PC-3 (cell line): ENCODE data around the gene LILRB2. TPM values are rescaled to one million over a fixed set of nuclear protein-coding genes. Genes with fewer than 3 reads are reported as not detected.

Experiments
- ATAC-seq: fragments of 200-7000 bp; cut with Tn5 transposase; 2 replicates; pipeline ENCODE4 v1.9.1; 2020; ENCODE audit warnings: mild to moderate bottlenecking, moderate library complexity
- BruUV-seq: library from RNA; stranded (reverse); fragments of 400-500 nt; replicated peaks from 2 replicates; lab custom pipeline; 2021; lab: Mats Ljungman, UMichigan
- CTCF ChIA-PET: fragments of 300-600 bp; sonication (Branson Sonifier 250); formaldehyde crosslinking; loops from one replicate; lab custom pipeline; 2022; ENCODE audit warnings: antibody characterized with exemption; lab: Charles Lee
- POLR2A ChIA-PET: fragments of 300-600 bp; sonication (Branson Sonifier 250); formaldehyde crosslinking; loops from one replicate; lab custom pipeline; 2022; ENCODE audit warnings: antibody characterized with exemption; ENCODE audit not compliant: unreplicated experiment; lab: Charles Lee
- DNase-seq: peaks from one replicate; pipeline ENCODE4 v3.0.0-alpha.2; 2015
- H2AFZ ChIP-seq: fragments of 300-600 bp; sonication (generic); 2 replicates; pipeline ENCODE4 v1.6.0; 2016; ENCODE audit warnings: antibody characterized with exemption, low read length
- H3F3A ChIP-seq: fragments of 300-600 bp; sonication (generic); one replicate; pipeline ENCODE4 v1.6.0; 2017; ENCODE audit warnings: antibody characterized with exemption, low read length, control low read depth, mild to moderate bottlenecking; ENCODE audit not compliant: unreplicated experiment
- H3K27ac ChIP-seq: fragments of 300-600 bp; sonication (generic); 2 replicates; pipeline ENCODE4 v1.5.1; 2016; ENCODE audit warnings: mild to moderate bottlenecking, low read length
- H3K27me3 ChIP-seq: fragments of 300-600 bp; sonication (generic); 2 replicates; pipeline ENCODE4 v1.6.1; 2016; ENCODE audit warnings: low read length, mixed read lengths
- H3K36me3 ChIP-seq: fragments of 300-600 bp; sonication (generic); 2 replicates; pipeline ENCODE4 v1.6.1; 2016; ENCODE audit warnings: low read depth, mixed run types, low read length, mixed read lengths
- H3K4me1 ChIP-seq: fragments of 300-600 bp; sonication (generic); 2 replicates; pipeline ENCODE4 v1.5.1; 2016; ENCODE audit warnings: low read length; ENCODE audit not compliant: insufficient read depth
- H3K4me2 ChIP-seq: fragments of 300-600 bp; sonication (generic); 2 replicates; pipeline ENCODE4 v1.6.0; 2016; ENCODE audit warnings: low read length
- H3K4me3 ChIP-seq: fragments of 300-600 bp; sonication (generic); 2 replicates; pipeline ENCODE4 v1.5.1; 2016; ENCODE audit warnings: mild to moderate bottlenecking, low read length, mixed read lengths
- H3K79me2 ChIP-seq: fragments of 300-600 bp; sonication (generic); 2 replicates; pipeline ENCODE4 v1.6.1; 2017; ENCODE audit warnings: low read length, mixed read lengths
- H3K9ac ChIP-seq: fragments of 300-600 bp; sonication (generic); 2 replicates; pipeline ENCODE4 v1.6.0; 2016; ENCODE audit warnings: mild to moderate bottlenecking, low read length
- H3K9me2 ChIP-seq: fragments of 300-600 bp; sonication (generic); replicated peaks from 2 replicates; pipeline ENCODE4 v1.6.1; 2016; ENCODE audit warnings: mixed run types, low read length, mixed read lengths
- H3K9me3 ChIP-seq: fragments of 300-600 bp; sonication (generic); 2 replicates; pipeline ENCODE4 v1.6.1; 2016; ENCODE audit warnings: low read length, mixed read lengths
- H4K20me1 ChIP-seq: fragments of 300-600 bp; sonication (generic); 2 replicates; pipeline ENCODE4 v1.6.1; 2016; ENCODE audit warnings: low read length, mixed read lengths
- CTCF ChIP-seq: fragments of 300-600 bp; sonication (generic); conservative IDR thresholded peaks from 2 replicates; pipeline ENCODE4 v1.5.1; 2017; ENCODE audit warnings: antibody characterized with exemption, low read depth, mild to moderate bottlenecking, low read length
- EZH2 ChIP-seq: fragments of 300-600 bp; sonication (generic); IDR thresholded peaks from one replicate; pipeline ENCODE4 v1.6.1; 2017; ENCODE audit warnings: antibody characterized with exemption, mild to moderate bottlenecking, low read length; ENCODE audit not compliant: unreplicated experiment
- EZH2phosphoT487 ChIP-seq: fragments of 300-600 bp; sonication (generic); IDR thresholded peaks from 2 replicates; pipeline ENCODE4 v1.6.1; 2018; ENCODE audit warnings: mild to moderate bottlenecking, antibody characterized with exemption, low read length, borderline replicate concordance
- intact Hi-C: fragments of 100-400 bp; cut with micrococcal nuclease; formaldehyde crosslinking; loops from 2 replicates; pipeline ENCODE4 v1.9.0; 2023
- total RNA-seq: library from RNA; depleted of rRNA; stranded (reverse); fragments of >200 nt; gene quantifications from 2 replicates; pipeline ENCODE4 v1.2.3, GENCODE V29; 2014

The LILRB2 gene
- total RNA-seq, 1 experiment from 2014 or later: not detected

DNA sequence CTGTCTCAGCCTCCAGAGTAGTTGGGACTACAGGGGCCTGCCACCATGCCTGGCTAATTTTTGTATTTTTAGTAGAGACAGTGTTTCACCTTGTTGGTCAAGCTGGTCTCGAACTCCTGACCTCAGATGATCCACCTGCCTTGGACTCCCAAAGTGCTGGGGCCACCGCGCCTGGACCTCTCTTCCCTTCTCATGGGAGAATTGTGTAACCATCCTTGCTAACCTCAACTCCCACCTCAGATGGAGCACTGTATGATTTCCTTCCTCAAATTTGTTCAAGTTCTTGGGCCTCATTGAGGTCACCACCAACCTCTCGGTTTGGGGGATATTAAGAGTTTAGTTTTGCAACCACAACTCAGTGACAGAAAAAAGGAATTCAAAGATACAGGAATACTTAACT is 21.3 kb upstream of the LILRB2 start:
- H3K9ac ChIP-seq: no peak overlapping the region
- no TSS peak for BruUV-seq
- no peaks in the 10 kb centered on the region for H3F3A ChIP-seq
- intact Hi-C loops: no loop called here
- H3K36me3 ChIP-seq: no peaks in the 10 kb centered on the region
- ATAC-seq: no peak
- TF ChIP-seq EZH2: no peak
- no peak for TF ChIP-seq EZH2phosphoT487
- no peak for TF ChIP-seq CTCF
- no peaks in the 10 kb centered on the region for H4K20me1 ChIP-seq
- H3K9me3 ChIP-seq: no peaks in the 10 kb centered on the region
- DNase-seq: no peak
- no peak overlapping the region for H3K4me2 ChIP-seq
- ChIA-PET CTCF (no interaction called here), POLR2A (no interaction called here)
- H3K4me3 ChIP-seq: no peak overlapping the region
- no peak overlapping the region for H2AFZ ChIP-seq
- no peaks in the 10 kb centered on the region for H3K79me2 ChIP-seq
- no peaks in the 10 kb centered on the region for H3K4me1 ChIP-seq
- H3K9me2 ChIP-seq: 0 out of 2 replicates have a peak, but pooled peaks cover 4% of the 10 kb centered on the region
- H3K27me3 ChIP-seq: peaks cover 60% of the 10 kb centered on the region
- no peak overlapping the region for H3K27ac ChIP-seq

GRCh38 chr19:54299515-54299914 is 18.6 kb upstream of the LILRB2 start:
- Histone ChIP-seq H3K4me2 (no peak overlapping the region), H3K9ac (no peak overlapping the region), H2AFZ (no peak overlapping the region), H3K4me3 (no peak overlapping the region), H3K4me1 (no peaks in the 10 kb centered on the region), H3K9me3 (no peaks in the 10 kb centered on the region), H4K20me1 (no peaks in the 10 kb centered on the region), H3K27me3 (peaks cover 63% of the 10 kb centered on the region), H3K36me3 (no peaks in the 10 kb centered on the region), H3F3A (no peaks in the 10 kb centered on the region), H3K9me2 (no peaks in the 10 kb centered on the region), H3K79me2 (no peaks in the 10 kb centered on the region), H3K27ac (no peak overlapping the region)
- ATAC-seq (no peak), DNase-seq (no peak)
- BruUV-seq: no TSS peak
- POLR2A ChIA-PET: no interaction called here
- TF ChIP-seq EZH2phosphoT487 (no peak), CTCF (no peak), EZH2 (no peak)
- CTCF ChIA-PET: no interaction called here
- intact Hi-C loops: no loop called here

DNA sequence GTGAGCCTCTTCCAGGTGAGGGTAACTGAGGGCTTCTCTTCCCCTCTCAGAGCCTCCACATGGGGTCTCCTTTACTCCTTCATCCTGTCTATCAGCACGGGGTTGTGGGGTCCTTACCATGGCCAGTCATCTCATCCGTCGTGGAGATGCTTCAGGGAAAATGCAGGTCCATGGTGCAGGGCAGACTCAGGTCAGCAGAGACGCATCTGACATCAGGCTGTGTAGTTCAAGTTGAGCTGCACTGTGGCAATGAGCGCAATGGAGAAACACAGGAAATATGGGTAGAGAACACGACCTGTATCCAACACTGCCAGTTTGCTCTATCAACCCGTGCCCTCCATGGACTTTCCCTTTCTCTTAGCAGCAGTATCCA is 18.2 kb upstream of the LILRB2 start:
- Histone ChIP-seq H3K27me3 (peaks cover 67% of the 10 kb centered on the region), H3K9me3 (no peaks in the 10 kb centered on the region), H3K36me3 (no peaks in the 10 kb centered on the region), H3K9ac (no peak overlapping the region), H3F3A (no peaks in the 10 kb centered on the region), H3K27ac (no peak overlapping the region), H4K20me1 (no peaks in the 10 kb centered on the region), H3K4me1 (no peaks in the 10 kb centered on the region), H3K4me2 (no peak overlapping the region), H3K79me2 (no peaks in the 10 kb centered on the region), H3K9me2 (no peaks in the 10 kb centered on the region), H3K4me3 (no peak overlapping the region), H2AFZ (no peak overlapping the region)
- ChIA-PET POLR2A (no interaction called here), CTCF (no interaction called here)
- BruUV-seq: no TSS peak
- ATAC-seq (no peak), DNase-seq (no peak)
- intact Hi-C loops: no loop called here
- TF ChIP-seq EZH2 (no peak), CTCF (no peak), EZH2phosphoT487 (no peak)
